Activated CD4-positive, alpha-beta T cell treated with anti-CD3 and anti-CD28 coated beads, Interleukin-2, amount 50 U/mL, for 16 hours (primary cell): ENCODE measurements around the gene TMCC1.
"Not testable (repeated sequence)": the region's sequence is repeated elsewhere in the genome, so short reads cannot be mapped to it uniquely, and the experiment has no call there.

Experiments used
- DNase-seq: peaks from one replicate; pipeline ENCODE4 v3.0.0-alpha.2; 2020

Gene TMCC1

DNA sequence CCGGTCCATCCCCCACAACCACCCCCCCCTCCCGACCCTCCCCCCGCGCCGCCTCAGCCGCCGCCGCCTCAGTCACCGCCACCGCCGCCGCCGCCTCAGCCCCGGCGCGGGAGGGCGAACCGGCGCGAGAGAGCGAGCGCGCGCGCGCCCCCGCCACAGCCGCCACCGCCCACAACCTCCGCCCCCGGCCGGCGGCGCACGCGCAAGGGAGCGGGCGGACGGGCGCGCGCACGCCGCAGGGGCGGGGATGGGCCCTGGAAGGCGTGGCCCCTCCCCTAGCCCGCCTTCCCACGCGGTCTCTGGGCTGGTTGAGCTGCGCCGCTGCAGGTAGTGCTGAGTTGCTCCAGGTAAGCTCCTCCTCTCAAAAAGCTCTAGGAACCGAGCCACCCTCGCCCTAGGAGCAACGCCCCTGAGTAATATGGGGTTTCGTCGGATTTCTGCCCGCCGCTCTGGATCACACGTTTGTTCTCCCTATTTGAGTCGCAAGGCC lies at the start of gene TMCC1:
Gene TMCC1, minus strand, starts transcription at position 131 of the 490 bp plus-strand sequence.
- peak; percentile 88 for DNase-seq

DNA sequence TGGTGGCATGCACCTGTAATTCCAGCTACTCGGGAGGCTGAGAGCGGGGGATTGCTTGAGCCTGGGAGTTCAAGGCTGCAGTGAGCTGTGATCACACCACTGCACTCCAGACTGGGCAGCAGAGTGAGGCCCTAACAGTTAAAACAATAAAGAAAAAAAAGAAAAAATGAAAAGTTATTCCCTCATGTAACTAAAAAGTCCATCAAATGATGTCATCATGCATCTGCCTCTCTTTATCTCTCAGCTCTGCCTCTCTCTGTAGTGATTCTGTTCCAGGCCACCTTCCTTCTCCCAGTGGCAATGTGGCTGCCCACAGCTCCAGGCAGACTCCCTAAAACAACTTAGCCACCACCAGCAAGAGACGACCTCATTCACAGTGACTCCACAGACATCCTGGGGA lies 49.5 kb upstream of the TMCC1 start:
- no peak for DNase-seq

DNA sequence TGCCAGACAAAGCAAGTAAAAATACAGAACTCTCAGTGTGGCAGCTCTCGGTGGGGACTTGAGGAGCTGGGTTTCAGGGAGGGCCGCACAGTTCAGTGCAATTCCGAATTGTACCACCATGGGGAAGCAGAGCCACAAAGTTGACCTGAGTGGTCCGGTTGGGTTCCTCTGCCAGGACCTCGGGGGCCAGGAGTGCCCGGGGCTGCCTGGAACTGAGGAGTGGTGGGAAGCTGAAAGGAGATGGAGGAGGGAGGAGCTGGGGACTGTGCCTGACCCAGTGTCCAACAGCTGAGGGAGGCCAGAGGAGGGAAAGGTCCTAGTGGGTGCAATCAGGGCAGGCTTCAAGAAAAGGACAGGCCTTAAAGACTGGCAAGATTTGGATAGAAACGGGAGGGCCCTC lies 48.8 kb upstream of the TMCC1 start:
- DNase-seq, result peak; percentile 44

DNA sequence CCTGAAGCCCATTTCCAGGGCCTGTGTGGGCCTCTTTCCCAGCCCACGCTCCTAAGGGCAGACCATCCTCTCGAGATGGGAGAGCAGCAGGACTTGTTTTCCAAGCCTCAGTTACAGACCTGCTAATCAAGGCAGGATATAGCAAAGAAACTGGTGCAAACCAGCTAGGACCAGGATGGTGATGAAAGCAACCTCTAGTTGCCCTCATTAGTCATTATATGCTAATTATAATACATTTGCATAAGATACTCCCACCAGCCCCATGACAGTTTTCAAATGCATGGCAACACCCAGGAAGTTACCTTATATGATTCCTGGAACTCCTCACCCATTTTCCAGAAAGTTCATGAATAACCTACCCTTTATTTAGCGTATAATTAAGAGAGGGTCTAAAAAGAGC lies 46.6 kb upstream of the TMCC1 start:
- no peak for DNase-seq

DNA sequence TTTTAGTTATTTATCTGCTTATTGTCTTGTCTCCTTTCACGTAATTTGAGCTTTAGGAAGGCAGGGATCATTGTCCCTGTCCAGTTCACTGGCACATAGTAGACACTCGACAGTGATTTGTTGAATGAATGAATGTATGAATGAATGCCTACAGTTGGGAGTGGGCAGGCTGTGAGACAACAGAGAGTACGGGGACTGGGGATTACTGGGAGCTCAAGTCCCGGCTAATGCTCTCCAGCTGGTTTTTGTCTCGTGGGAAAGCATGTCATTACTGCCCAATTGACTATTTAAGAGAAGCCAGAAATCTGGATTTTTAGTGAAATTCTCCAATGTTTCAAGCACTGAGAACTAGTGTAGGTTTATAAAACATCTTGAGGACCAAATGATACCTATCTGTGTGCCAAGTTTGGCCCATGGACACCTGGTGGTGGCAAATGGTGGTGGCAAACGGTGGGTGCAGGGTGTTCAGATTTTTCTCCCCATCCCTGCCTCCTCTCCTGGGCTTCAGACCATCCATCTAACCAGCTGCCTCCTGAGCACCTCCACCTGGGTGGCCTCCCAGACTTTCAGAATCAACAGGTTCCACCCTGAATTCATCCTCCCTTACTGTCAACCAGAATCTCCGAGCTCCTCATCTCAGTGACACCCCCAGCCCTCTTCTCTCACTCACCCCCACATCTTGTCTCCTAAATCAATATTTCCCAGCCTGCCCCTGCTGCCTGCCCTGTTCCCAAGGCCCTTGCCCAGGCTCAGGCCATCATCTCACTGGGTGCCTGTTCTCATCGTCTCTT lies 44.8 kb upstream of the TMCC1 start:
- DNase-seq, result no peak

DNA sequence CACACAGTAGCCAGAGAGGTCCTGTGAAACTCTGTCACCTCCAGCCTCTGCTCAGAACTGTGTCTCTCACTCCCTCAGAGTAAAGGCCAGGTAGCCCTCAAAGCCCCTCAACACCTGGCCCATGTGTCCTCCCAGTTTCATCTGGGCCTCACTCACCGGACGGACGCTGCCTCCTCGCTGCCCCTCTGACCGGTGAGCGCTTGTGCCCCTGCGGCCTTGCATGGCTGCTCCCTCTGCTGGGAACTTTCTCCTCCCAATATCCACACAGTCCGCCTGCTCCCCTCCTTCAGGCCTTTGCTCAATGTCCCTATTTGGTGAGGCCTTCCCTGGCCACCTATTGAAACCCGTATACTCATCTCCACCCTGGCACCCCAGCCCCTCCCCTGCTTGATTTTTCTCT lies 44.2 kb upstream of the TMCC1 start:
- no peak for DNase-seq

DNA sequence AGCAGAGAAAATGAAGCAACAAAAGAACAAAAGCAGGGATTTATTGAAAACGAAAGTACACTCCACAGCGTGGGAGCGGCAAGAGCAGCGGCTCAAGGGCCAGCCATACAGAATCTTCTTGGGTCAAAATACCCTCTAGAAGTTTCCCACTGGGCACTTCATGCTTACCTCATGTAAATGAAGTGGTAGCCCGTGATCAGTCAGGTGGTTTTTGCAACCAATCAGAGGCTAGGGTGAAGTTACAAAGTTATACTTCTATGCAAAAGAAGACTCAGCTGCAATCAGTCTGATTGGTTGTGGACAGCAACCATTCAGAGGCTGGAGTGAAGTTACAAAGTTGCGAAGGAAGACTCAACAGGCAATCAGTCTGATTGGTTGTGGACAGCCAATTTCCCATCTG lies 43.2 kb upstream of the TMCC1 start:
- DNase-seq, result peak; percentile 8

DNA sequence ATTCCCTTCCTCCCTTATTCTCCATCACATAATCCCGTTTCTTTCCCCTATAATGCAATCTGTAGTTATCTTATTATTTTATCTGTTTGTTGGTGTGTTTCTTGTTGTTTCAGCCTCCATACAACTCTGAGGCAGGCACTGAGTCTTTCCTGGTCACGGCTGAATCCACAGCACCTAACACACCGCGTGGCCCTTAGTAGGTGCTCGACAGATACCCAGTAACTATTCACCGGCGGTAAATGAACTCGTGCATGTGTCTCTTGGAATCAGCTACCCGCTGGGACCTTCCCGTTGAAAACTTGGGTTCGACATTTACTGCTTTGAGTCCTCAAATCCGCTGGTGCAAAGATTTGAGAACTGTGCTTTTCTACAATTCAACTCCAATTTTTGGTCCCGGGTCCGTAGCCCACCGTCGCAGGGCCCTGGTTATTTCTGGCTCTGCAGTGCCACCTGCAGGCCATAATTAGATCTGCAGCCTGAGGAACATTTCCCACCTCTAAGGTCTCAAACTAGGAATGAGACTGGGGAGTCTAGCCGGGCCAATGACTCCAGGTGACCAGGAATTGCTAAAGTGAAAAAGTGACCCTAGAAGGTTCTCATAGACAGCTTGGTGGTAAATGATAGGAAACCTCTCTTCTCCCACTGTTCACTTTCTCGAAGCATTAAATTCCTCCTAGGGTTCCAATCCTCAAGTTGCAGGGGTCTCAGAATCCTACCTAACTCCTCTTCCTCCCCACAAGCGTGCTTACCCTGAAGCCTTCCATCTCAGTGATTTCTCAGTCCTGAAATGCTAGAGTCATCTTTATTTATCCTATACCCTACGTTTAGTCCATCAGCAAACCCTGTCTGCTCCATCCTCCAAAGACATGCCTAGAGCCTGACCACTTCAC lies 41.0 kb upstream of the TMCC1 start:
- peak; percentile 23 for DNase-seq

DNA sequence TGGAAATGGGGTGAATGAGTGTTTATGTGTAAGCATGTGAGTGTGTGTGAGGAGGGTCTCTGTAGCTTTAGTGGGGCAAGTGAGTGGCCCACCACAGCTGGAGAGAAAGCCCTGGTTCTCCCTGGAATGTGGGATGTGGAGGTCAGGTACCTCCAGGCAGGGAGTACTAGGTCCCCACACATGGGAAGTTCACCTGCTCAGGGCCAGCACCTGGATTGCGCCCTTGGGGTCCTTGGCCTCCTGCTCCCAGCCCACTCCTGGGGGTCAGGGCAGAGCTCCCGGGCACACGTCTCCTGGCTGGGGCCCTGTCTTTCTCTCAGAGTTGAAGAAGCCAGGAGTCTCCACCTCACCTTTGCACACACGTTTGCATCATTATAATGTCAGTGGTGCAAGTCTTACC lies 40.0 kb upstream of the TMCC1 start:
- no peak for DNase-seq

DNA sequence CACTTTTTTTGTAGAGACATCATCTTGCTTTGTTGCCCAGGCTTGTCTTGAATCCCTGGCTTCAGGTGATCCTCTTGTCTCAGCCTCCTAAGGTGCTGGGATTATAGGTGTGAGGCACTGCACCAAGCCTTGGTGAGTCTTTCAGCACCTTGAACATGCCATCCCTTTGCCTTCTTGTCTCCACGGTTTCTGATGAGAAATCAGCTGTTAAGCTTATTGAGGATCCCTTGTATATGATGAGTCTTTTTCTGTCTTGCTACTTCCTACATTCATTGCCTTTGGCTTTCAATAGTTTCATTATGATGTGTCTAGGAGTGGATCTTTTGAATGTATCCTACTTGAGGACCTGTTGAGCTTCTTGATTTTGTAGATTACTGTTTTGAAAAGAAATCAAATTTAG lies 35.9 kb upstream of the TMCC1 start:
- DNase-seq, result no peak

DNA sequence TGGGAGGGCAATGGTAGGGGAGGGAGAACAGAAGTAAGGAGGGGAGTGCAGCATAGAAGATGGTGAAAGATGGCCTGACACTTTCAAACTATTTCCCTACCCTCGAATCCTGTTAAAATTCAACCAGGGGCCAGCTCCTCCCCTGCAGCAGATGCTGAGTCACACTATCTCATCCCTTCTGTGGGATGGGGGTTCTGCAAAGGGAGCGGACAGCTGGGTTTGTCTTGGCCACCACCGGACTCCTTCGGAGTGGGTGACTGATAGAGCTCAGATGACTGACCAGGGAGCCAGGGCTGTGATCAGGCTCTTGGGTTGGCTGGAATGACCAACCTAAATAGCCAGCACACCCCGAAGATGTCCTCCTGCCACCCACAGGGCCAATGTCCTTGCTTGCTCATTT lies 33.6 kb upstream of the TMCC1 start:
- no peak for DNase-seq

DNA sequence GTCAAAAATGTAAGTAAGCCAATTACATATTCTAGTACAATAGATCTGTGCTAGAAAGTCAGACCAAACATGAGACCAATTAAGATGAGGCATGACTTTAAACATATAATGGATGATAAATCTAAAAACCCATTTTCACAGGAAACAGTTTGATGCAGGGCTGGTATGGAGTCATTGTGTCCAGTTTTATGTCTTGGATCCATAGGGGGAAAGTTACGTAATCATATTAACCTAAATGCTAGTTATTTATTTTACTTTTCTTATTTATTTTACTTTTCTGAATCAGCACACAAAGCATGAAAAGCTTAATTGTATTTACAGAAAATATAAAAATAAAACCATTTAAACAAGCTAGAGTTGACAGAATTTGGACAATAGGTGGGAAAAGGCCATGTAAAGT lies 26.3 kb upstream of the TMCC1 start:
- DNase-seq, result no peak

DNA sequence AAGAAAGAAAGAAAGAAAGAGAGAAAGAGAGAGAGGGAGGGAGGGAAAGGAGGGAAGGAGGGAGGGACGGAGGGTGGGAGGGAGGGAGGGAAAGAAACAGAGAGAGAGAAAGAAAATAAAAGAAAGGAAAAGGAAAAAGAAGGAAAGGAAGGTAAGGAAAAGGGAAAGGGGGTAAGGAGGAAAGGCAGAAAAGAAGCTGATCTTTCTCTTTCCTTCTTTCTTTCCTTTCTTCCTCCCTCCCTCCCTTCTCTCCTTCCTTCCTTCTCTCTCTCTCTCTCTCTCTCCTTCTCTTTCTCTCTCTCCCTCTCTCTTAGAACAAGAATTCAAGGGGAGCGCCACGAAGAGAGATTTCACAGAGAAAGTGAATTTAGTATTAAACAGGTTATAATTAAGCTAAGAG lies 25.8 kb upstream of the TMCC1 start:
- no peak for DNase-seq

DNA sequence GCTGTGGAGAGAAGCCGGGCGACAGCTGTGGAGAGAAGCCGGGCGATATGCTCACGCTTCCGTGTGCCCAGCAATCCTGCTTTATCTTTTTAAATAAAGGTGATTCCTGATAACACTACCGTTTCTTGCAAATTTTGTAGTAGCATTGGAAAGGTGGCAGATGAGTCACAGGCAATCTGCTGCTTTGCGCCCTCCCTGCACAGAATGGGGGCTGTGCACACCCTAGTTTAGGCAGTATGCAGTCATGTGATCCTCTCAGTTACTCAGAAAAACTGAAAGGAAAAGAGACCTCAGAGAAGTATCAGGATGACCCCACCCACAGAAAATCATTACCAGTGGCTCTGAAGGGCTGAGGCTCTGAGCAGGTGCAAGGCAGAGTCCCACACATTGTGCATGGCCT lies 24.9 kb upstream of the TMCC1 start:
- no peak for DNase-seq

DNA sequence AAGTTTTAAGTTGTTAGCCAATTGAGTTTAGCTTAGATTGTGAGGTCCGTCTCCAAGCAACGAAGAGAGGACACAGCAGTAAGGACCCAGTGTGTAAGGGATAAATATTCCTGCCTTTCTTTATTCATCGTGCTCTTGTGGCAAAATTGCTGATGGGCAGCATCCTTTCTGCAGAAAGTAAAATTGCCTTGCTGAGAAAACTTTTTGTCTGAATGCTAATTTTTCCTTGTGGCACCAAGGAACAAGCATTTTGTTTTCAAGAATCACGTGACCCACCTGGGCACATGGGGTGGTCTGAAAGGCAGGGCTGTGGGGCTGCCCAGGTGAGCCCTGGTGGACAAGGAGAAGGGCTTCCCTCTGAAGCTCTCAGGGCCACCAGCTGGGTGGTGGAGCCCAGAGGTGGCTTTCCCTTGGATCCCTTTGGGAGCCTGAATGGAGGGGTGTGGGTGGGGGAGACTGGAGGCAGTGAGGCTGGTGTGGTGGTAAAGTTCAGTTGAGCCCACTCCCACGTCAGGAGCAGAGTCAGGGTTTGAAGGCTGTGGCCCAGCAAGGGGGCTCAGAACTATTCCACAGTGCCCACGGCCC lies 24.0 kb upstream of the TMCC1 start:
- no peak for DNase-seq

DNA sequence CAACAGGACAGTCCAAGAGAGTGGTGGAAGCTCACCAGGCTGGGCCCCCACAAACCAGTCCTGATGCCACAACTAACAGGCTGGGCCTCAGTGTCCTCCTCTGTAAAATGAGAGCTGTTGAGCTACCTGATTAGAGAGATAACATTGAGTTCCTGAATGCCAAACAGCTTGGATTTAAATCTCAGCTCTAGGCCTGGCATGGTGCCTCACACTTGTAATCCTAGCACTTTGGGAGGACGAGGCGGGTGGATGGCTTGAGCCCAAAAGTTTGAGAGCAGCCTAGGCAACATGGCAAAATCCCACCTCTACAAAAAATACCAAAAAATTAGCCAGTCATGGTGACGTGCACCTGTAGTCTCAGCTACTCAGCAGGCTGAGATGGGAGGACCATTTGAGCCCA lies 20.1 kb upstream of the TMCC1 start:
- no peak for DNase-seq

DNA sequence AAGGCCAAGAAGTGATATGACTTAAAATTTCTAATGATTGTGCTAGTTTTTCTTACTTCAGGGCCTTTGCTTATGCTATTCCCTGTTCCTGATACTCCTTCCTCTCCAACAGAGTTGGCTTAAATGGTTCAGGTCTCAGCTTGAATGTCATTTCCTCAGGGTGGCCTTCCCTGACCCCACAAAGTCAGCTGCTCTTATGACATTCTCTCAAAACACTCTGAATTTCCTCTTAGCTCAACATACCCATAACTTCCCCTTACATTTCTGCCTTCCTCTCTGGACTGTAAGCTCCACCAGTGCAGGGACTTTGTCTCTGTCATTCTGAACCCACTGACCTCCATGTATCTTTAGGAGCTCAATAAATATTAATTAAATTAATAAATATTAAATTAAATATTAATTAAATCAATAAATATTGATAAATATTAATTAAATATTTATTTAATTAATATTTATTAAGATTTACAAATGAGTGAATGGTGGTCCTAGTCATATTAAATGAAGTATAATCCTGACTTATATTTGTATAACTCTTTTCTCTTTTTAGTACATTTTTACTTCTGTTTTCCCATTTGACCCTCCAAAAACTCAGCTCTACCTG lies 17.9 kb upstream of the TMCC1 start:
- no peak for DNase-seq

DNA sequence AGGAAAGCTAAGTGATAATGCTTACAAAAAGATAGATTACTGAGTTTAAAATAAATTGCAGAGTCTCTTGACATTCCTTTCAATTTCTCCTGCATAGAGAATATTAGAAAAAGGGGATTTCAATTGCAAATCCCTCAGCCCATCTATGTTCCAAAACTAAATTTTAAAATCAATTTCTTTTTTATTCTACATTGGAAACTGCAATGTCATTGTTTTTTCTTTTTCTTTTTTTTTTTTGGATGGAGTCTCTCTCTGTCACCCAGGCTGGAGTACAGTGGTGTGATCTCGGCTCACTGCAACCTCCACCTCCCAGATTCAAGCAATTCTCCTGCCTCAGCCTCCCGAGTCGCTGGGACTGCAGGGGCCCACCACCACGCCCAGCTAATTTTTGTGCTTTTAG lies 15.7 kb upstream of the TMCC1 start:
- DNase-seq, result not testable (repeated sequence)

DNA sequence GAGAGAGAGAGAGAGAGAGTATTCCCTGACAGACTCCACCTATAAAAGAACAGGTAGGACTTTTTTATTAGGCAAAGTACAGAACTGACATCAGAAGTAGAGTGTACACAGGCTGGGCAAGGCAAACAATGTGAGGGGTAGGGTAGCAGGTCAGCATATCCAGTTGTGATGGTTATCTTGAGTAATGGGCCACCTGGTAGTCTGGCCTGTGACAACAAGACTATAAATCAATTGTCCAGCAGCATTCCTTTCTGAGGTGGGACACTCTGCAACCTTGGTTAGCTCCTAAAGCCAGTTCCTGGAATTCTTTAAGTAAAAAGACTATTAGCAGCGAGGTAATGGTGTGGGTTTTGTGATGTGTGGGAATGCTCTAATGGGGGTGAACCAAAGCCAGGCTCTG lies 14.9 kb upstream of the TMCC1 start:
- no peak for DNase-seq

DNA sequence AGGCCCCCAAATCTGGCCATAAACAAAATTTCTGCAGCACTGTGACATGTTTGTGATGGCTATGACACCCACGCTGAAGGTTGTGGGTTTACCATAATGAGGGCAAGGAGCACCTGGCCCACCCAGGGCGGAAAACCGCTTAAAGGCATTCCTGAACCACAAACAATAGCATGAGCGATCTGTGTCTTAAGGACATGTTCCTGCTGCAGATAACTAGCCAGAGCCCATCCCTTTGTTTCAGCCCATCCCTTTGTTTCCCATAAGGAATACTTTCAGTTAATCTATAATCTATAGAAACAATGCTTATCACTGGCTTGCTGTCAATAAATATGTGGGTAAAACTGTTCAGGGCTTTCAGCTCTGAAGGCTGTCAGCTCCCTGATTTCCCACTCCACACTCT lies 7.8 kb upstream of the TMCC1 start:
- DNase-seq, result not testable (repeated sequence)

DNA sequence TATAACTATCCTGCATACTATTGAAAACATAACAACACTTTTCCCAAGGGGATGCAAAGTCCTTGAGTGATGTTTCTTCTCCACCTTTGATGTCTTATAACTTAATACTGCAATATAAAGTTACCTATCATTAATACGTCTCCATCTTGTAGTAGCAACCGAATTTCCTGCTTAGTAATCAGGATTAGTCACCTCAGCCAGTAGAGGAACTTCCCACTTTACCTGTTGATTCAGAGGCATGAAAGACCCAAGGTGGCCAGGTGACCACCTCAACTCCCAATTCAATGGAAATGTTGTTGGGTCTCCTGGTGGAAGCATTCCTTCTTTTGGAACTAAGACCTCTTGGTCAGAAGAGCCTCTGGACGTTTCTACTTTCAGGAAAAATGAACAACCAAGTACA lies 3.5 kb upstream of the TMCC1 start:
- no peak for DNase-seq

DNA sequence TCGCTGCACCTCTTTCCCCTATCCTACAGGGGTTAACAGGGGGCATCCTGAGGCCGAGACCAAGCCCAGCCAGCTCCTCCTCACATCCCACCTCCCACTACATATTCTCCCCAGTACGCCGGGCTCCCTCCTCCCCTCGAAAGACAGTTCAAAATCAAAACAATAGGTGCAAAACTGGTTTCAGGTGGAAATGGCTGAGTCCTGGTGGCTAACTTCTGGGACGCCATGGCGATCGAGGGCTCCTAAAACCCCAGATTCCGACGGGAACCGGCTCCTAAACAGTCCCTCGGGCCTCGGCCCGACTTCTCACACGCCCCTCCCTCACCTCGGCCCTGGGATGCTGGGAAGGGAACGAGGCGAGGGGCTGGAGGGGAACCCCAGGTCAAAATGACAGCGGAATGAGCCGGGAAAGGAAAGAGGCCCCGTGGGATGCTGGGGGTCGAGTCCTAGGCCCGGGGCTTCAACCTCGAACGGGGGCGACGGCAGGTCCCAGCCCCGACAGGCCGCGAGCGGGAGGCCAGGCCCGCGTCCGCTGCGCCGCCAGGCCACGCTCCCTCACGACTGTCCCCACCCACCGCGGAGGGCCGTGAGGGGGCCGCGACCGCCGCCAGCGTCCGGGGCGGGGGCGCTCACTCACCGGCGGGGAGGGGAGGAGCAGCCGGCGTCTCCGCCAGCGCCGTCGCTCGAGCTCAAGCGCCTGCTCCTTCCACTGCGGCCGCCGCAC lies 492 bp downstream of the TMCC1 start:
- peak; percentile 60 for DNase-seq

DNA sequence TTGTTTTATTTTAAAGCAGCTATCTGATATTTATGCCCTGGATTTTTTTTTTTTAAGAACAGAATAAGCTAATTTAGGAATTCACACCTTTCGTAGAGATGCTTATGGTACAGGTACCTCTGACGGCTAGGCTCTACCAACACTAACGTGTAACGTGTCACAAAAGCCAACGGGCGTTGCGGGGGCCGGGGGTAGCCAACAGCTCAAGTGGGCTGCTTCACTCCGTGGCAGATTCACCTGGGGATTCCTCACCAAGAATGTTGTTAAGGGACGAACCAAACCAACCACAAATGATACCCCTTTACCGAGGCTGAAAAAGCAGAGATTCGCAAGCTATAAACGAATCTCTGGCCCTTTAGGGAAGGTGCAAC lies 1.0 kb downstream of the TMCC1 start:
- DNase-seq, result no peak
